GM19351 (cell line): ENCODE measurements around the gene EIF2S2.

Experiments used
- ATAC-seq: cut with Tn5 transposase; IDR thresholded peaks from one replicate; pipeline ENCODE4 v1.9.1; 2021; ENCODE audit warnings: mild to moderate bottlenecking, moderate library complexity; ENCODE audit not compliant: unreplicated experiment

The EIF2S2 gene

GRCh38 chr20:34066476-34067090 lies 45.5 kb downstream of the EIF2S2 start:
- ATAC-seq: no peak

DNA sequence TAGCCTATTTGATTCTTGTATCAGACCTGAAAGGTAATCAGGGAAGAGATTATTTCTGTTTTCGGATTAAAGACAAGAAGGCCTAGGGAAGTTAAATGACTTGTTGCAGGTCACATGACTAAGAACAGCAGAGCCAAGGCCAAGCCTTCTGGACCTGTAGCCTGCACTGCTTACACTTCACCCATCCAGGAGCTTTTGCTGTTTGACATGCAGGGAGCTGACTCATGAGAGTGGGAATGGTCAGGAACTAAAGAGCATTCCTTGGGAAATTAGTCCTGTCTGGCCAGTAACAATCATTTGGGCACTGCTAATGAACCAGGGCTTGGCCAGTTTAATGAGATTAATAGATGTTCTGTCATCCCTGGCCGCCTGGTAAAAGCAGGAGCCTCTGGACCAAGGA lies 46.8 kb downstream of the EIF2S2 start:
- ATAC-seq: no peak

DNA sequence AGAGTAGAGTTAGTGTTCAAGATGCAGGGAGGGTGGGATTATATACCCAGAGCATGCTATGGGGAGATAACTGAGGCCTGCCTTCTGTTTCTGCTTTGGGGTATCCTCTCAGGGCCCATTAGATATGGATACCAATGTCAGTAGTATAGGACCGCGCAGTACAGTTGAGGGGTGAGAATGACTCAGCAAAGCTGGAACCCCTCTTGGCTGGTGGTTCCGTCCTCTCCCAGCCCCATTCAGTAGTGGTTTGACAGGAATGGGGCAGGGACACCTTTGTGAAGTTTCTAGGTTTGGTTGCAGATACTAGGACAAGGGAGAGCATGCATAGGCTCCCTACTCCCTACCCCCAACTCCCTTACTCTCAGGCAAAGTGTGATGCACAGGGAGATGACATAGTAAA lies 47.8 kb downstream of the EIF2S2 start:
- ATAC-seq: no peak

- no peak for ATAC-seq
Observed at GRCh38 chr20:34062570-34063482, 49.2 kb downstream of the EIF2S2 start.

DNA sequence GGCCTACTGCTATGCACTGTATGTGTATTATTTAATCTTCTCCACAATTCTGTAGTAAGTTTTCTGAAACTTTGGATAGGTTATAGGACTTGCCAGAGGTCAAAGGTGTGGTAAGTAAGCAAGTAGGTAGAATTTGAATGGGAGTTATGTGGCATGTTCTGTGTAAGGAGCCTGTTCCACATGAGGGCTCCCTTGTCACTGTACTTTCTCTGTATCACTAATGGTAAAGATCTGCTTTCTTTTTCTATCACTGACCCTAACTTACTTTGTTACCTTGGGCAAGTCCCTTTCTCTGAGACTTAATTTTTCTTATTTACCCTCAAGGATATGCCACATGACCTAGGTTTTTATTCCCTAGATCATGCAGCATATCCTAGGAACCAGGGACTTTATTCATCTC lies 50.3 kb downstream of the EIF2S2 start:
- ATAC-seq: no peak

DNA sequence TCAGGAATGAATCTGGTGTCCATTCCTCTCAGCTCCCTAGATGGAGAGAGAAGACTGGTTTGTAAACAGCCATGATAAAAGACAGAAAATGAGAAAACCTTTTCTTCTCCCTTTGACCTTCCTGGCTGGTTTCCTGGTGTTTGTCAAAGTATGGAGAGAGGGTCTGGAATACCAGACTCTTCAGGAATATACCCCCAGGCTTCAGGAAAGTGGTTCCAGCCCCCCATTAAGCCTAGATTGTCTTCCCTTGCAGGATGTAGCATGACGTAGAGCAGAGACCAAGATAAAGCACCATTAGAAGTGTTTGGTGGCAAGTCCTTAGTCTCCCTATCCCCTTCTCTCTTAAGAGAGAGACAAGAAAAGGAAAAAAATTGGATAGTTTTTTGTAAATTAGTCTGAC lies 51.1 kb downstream of the EIF2S2 start:
- ATAC-seq: no peak

GRCh38 chr20:34058831-34059230 lies 53.2 kb downstream of the EIF2S2 start:
- no peak for ATAC-seq

DNA sequence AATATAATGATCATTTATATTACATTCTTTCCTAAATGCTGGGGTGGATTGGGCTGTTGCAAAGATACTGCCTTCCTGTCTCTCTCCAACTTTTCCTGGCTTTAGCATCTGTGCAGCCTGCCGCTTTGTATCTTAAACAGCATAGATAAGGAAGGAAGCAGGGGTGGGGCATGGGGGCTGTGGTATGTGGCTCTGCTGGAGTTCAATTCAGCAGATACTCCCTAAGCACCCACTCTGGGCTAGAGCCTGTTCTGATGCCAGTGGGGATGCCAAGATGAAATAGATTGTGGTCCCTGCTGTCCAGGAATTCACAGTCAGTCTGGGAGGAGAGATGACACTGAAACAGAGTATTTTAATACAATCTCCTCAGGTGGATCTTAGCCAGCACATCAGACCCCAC lies 56.8 kb downstream of the EIF2S2 start:
- ATAC-seq: no peak

GRCh38 chr20:34052414-34052813 lies 59.6 kb downstream of the EIF2S2 start:
- no peak for ATAC-seq

GRCh38 chr20:34049897-34050695 lies 61.9 kb downstream of the EIF2S2 start:
- ATAC-seq: no peak

DNA sequence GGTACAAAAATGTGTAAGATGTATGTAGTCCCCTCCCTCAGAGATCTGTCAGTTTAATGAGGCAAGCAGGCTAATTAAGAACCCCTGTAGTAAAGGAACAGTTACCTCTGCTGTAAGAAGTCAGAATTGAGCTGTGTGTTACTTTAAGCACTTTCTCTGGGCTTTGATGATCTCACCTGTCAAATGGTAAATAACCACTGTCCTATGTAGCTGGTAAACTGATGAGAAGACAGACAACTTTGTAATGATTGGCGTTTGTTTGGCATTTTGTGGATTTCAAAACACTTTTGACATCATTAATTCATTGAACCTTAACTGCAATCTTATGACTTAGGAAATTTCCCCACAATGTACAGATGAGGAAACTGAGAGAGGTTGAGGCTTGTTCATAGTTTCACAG lies 62.7 kb downstream of the EIF2S2 start:
- no peak for ATAC-seq

DNA sequence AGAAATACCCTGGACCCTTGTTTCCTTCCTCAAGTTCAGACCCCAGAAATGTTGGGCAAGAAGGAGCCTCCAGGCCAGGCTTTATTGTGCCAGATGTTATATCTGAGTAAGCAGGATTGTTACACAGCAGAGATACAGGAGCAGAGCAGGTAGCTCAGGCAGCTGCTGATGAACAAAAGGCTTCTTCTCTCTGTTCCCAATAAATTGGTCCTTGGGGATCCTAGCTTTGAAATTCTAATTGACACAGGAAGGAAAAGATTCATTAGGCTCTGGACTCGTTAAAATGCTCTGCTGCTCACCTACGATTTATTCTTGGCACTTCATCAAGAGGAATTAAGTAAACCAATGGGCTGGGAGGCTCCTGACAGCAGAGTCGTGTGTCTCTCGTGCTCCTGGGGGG lies 64.1 kb downstream of the EIF2S2 start:
- no peak for ATAC-seq

- ATAC-seq: no peak
Observed at GRCh38 chr20:34047010-34047687, 64.9 kb downstream of the EIF2S2 start.

- no peak for ATAC-seq
Observed at GRCh38 chr20:34045930-34046725, 65.9 kb downstream of the EIF2S2 start.

DNA sequence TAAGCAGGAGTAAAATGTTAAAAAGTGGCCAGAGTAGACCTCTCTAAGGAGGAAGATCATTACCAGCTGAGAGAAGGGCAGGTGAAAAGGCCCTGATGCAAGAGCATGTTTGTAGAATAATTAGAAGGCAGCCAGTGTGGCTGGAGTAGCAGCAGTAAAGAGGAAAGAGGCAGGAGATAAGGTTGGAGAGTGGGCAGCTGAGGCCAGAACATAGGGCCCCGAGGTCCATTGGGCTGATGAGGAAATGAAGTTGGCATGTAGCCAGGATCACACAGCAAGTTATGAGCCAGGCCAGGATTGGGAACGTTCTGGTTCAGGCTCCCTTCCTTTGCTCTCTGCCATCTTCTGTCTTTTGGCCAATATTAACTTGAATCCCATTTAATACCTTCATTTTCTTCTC lies 66.7 kb downstream of the EIF2S2 start:
- no peak for ATAC-seq

DNA sequence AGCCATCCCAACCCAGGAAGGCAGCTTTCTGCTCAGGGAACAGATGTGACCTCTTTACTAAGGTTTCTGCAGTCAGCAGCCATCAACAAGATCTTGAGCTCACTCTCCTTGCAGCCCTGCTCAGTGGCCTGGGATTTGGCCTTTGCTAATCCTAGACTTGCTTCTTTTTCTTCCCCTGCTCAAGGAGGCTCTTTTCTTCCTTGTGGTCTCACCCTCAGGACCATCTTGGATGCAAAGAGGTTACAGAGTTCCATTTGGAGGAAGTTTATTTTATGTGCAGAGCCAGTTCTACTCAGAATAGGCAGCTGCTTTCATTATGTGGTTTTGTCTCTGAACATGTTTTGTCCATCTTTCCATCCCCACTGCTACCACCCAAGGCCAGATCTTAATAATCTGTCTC lies 69.0 kb downstream of the EIF2S2 start:
- ATAC-seq: no peak

- ATAC-seq: no peak
Observed at GRCh38 chr20:34042262-34042661, 69.8 kb downstream of the EIF2S2 start.

DNA sequence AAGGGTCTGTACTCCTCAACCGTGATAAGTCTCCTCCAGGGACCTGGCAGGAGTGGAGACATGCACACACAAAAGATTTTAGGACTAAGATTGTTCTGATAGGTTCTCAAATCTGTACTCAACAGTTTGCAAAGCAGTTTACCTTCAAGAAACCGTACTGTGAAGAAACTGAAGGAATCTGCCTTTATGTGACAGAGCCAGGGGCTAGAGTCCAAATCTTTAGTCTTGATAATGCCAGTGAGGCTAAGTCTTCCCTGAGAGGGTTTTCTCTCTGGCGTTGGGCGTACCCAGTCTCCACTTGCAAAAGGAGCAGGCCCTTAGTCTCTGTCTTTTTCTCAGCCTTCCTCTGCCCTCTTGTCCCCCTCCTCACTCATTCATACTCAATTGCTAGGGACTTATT lies 70.8 kb downstream of the EIF2S2 start:
- no peak for ATAC-seq

DNA sequence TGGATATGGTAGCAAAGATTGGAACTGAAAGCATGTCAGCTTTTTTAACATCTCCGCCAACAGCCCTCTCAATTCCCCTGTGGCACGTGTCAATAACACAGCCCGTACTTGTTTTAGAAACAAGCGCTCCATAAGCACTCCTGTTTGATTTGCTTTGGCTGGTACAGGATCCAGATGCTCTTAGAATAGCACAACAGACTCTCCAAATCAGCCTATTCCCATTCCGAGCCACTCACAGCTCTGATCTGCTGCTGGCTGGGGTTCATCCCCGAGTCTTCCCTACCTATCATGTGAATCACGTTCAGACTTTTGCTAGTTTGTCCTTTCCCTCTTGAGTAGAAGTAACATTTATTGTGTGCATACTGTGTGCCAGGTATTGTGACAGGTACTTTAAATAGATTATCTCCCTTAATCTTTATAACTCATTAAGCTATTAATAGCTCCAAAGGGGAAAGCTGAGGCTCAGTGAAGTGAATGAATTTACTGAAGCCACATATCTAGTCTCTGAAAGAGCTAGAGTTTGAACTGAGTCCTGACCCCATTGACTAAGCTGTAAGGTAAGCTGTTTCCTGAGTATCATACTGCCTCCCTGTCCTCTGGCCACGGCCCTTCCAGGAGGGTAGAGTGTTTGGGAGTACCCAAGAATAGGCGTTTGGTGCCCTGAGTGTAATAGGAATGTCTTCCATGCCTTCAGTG lies 71.6 kb downstream of the EIF2S2 start:
- no peak for ATAC-seq
